ENCODE results near the gene LIX1.

Gene LIX1

DNA sequence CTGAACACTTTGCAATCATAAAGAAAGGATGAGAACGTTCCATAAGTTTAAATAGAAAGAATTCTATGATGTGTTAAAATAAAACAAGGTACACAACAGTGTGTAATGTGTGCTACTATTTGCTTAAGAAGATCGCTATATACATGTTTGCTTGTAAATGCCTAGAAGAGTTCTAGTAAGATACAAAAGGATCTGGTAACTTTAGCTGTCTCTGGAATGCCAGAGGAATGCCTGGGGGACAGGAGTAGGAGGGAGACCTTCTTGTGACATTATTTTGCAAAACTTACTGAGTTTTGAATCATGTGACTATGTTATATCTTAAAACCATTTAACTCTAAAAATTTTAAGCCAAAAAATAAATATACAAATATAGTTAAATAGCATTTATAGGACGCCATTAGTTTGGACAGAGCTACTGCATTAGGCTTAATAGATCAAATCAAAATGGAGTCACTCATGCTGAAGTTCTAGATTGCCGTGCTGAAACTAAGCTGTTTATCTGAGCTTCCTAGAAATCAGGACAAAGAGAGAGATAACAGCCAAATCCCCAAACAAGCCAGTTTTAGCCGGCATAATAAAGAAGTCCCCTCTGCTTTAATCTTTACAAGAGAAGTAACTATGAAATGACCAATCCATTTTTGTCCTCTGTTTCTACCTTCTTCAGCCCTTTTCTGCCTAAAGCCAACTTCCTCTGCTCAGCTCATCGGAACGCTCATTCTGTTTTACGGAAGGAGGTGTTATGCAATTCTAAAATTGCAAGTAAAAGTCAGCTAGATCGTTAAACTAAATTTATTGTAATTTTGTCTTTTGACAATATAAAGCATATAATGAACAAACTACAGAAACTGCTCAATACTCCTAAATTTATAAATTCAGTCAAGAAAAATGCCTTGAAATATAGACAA, 44.8 kb downstream of the LIX1 start:
- Histone ChIP-seq H3K36me3 (ENCODE audit: control insufficient read depth, insufficient read depth, low read length) (no peaks in the 10 kb centered on the region), H3K9ac (no peak overlapping the region), H3K27ac (no peak overlapping the region), H3K4me3 (ENCODE audit: low read depth, low read length) (no peak overlapping the region), H3K79me2 (no peaks in the 10 kb centered on the region), H3K9me3 (ENCODE audit: control insufficient read depth, low read length) (no peaks in the 10 kb centered on the region), H3K4me1 (no peaks in the 10 kb centered on the region), H3K4me2 (ENCODE audit: low read length) (no peak overlapping the region), H2AFZ (no peak overlapping the region), H3K27me3 (ENCODE audit: control insufficient read depth, insufficient read depth, low read length) (no peaks in the 10 kb centered on the region)
- TF ChIP-seq, protein P1, sequence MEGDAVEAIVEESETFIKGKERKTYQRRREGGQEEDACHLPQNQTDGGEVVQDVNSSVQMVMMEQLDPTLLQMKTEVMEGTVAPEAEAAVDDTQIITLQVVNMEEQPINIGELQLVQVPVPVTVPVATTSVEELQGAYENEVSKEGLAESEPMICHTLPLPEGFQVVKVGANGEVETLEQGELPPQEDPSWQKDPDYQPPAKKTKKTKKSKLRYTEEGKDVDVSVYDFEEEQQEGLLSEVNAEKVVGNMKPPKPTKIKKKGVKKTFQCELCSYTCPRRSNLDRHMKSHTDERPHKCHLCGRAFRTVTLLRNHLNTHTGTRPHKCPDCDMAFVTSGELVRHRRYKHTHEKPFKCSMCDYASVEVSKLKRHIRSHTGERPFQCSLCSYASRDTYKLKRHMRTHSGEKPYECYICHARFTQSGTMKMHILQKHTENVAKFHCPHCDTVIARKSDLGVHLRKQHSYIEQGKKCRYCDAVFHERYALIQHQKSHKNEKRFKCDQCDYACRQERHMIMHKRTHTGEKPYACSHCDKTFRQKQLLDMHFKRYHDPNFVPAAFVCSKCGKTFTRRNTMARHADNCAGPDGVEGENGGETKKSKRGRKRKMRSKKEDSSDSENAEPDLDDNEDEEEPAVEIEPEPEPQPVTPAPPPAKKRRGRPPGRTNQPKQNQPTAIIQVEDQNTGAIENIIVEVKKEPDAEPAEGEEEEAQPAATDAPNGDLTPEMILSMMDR (IDR thresholded peaks at IDR 0.05): no peak

DNA sequence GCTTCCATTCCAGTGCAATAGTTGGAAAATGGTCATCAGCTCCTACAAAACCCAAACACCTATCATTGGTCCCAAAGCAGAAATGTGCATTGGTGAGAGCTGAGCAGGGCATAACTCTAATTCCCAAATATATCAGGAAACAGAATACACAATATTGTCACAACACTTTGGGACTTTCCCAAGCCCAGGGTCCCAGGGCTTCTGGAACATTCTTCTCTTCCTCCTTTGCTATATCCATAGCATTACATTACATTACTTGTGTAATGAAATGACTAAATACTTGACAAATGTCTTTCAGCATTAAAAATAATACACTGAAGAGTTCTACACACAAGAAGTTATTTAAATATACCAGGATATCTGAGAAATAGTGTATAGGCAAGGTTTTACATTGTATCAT, 45.6 kb downstream of the LIX1 start:
- no peaks in the 10 kb centered on the region for H3K36me3 ChIP-seq (ENCODE audit: control insufficient read depth, insufficient read depth, low read length)
- H3K9ac ChIP-seq: no peak overlapping the region
- no peak overlapping the region for H3K27ac ChIP-seq
- TF ChIP-seq, protein P1 (IDR thresholded peaks at IDR 0.05): no peak
- no peak overlapping the region for H3K4me2 ChIP-seq (ENCODE audit: low read length)
- no peak overlapping the region for H3K4me3 ChIP-seq (ENCODE audit: low read depth, low read length)
- H3K27me3 ChIP-seq (ENCODE audit: control insufficient read depth, insufficient read depth, low read length): no peaks in the 10 kb centered on the region
- H2AFZ ChIP-seq: no peak overlapping the region
- no peaks in the 10 kb centered on the region for H3K79me2 ChIP-seq
- no peaks in the 10 kb centered on the region for H3K9me3 ChIP-seq (ENCODE audit: control insufficient read depth, low read length)
- no peaks in the 10 kb centered on the region for H3K4me1 ChIP-seq

DNA sequence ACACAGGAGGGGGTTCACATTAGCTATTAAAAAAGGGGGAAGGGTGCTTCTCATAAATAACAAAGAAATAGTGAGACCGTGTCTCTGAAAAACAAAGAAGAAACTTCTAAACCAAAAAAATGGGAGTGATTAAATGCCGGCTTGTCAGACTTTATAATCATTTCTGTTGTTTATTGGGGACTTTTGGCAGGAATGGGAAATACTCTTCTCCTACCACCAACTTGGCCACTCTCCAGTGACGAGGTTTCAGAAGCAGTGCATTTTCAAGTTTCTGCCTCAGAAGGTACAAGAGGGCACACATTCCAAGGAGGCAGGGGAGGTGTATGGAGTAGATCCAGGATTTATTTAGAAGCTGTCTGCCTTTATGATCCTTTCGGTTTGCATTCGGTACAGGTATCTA, 46.2 kb downstream of the LIX1 start:
- no peaks in the 10 kb centered on the region for H3K36me3 ChIP-seq (ENCODE audit: control insufficient read depth, insufficient read depth, low read length)
- H3K4me1 ChIP-seq: no peaks in the 10 kb centered on the region

DNA sequence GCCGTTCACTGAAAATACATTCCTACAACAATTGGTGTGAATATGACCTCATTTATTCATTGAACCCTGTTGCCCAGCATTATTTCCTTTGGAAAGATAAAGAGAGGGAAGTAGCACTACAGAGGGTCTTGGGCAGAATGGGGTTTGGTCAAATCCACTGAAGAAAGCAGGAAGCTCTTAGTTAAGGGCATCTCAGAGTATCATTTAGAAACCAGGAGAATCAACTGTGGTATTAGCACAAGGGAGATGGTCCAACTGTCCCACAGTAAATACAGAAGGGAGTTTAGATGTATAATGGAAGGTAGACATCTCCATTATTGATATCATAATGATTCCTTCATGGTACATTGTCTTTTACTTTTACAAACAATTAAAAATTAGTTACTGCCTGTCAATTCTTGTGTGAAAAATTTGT, 47.1 kb downstream of the LIX1 start:
- TF ChIP-seq, protein P1 (IDR thresholded peaks at IDR 0.05): no peak
- Histone ChIP-seq H3K4me3 (ENCODE audit: low read depth, low read length) (no peak overlapping the region), H3K4me1 (no peaks in the 10 kb centered on the region), H3K9ac (no peak overlapping the region), H3K4me2 (ENCODE audit: low read length) (no peak overlapping the region), H2AFZ (no peak overlapping the region), H3K79me2 (no peaks in the 10 kb centered on the region), H3K27me3 (ENCODE audit: control insufficient read depth, insufficient read depth, low read length) (no peaks in the 10 kb centered on the region), H3K9me3 (ENCODE audit: control insufficient read depth, low read length) (no peaks in the 10 kb centered on the region), H3K27ac (no peak overlapping the region), H3K36me3 (ENCODE audit: control insufficient read depth, insufficient read depth, low read length) (no peaks in the 10 kb centered on the region)

More for the DNA sequence above, 46.2 kb downstream of the LIX1 start:
- Histone ChIP-seq H2AFZ (no peak overlapping the region), H3K27me3 (ENCODE audit: control insufficient read depth, insufficient read depth, low read length) (no peaks in the 10 kb centered on the region), H3K79me2 (no peaks in the 10 kb centered on the region), H3K4me2 (ENCODE audit: low read length) (no peak overlapping the region), H3K9ac (no peak overlapping the region), H3K9me3 (ENCODE audit: control insufficient read depth, low read length) (no peaks in the 10 kb centered on the region), H3K27ac (no peak overlapping the region), H3K4me3 (ENCODE audit: low read depth, low read length) (no peak overlapping the region)
- TF ChIP-seq, protein P1 (IDR thresholded peaks at IDR 0.05): no peak
